ENCODE measurements around the gene IFT22.
"Not testable (repeated sequence)": the region's sequence is repeated elsewhere in the genome, so short reads cannot be mapped to it uniquely, and the experiment has no call there.

IFT22 gene

GRCh38 chr7:101294039-101294831 lies 27.4 kb downstream of the IFT22 start:
- Histone ChIP-seq H3K4me2 (no peak overlapping the region), H3K9ac (no peak overlapping the region)

GRCh38 chr7:101293069-101294021 lies 28.3 kb downstream of the IFT22 start:
- not testable (repeated sequence) for H3K27me3 ChIP-seq, H3K9ac ChIP-seq, H3K27ac ChIP-seq, H3K4me3 ChIP-seq, H3K4me2 ChIP-seq, H4K20me1 ChIP-seq, H3K36me3 ChIP-seq, H3K9me3 ChIP-seq
- H3K4me1 ChIP-seq, result peaks cover 30% of the 10 kb centered on the region

More at GRCh38 chr7:101294039-101294831, 27.4 kb downstream of the IFT22 start:
- Histone ChIP-seq H3K27ac (no peak overlapping the region), H3K36me3 (no peaks in the 10 kb centered on the region), H3K4me3 (no peak overlapping the region), H3K27me3 (no peaks in the 10 kb centered on the region), H3K4me1 (peaks cover 34% of the 10 kb centered on the region), H4K20me1 (no peaks in the 10 kb centered on the region), H3K9me3 (no peaks in the 10 kb centered on the region)
- TF ChIP-seq Cebpa-rat (IDR thresholded peaks at IDR 0.05), result no peak

GRCh38 chr7:101292566-101292965 lies 29.0 kb downstream of the IFT22 start:
- H3K9ac ChIP-seq, H3K27me3 ChIP-seq, H4K20me1 ChIP-seq: not testable (repeated sequence)

GRCh38 chr7:101290186-101291037 lies 31.2 kb downstream of the IFT22 start:
- not testable (repeated sequence) for H3K36me3 ChIP-seq, H3K9ac ChIP-seq, H3K4me3 ChIP-seq, H3K9me3 ChIP-seq, H4K20me1 ChIP-seq, H3K27me3 ChIP-seq, H3K27ac ChIP-seq
- H3K4me2 ChIP-seq, result peak overlapping the region; percentile 44
- H3K4me1 ChIP-seq, result peaks cover 49% of the 10 kb centered on the region

More at GRCh38 chr7:101292566-101292965, 29.0 kb downstream of the IFT22 start:
- peaks cover 30% of the 10 kb centered on the region for H3K4me1 ChIP-seq
- not testable (repeated sequence) for H3K27ac ChIP-seq, H3K4me2 ChIP-seq, H3K9me3 ChIP-seq, H3K36me3 ChIP-seq, H3K4me3 ChIP-seq

- H3K27ac ChIP-seq, H3K36me3 ChIP-seq, H3K27me3 ChIP-seq, H3K9me3 ChIP-seq, H3K4me3 ChIP-seq, H4K20me1 ChIP-seq, H3K9ac ChIP-seq: not testable (repeated sequence)
- H3K4me1 ChIP-seq, result peaks cover 49% of the 10 kb centered on the region
- peak overlapping the region; percentile 44 for H3K4me2 ChIP-seq
Observed at GRCh38 chr7:101289687-101290086, 31.9 kb downstream of the IFT22 start.

GRCh38 chr7:101288439-101288838 lies 33.2 kb downstream of the IFT22 start:
- H3K36me3 ChIP-seq, result no peaks in the 10 kb centered on the region
- no peaks in the 10 kb centered on the region for H3K27me3 ChIP-seq
- H3K4me3 ChIP-seq, result no peak overlapping the region
- H3K4me2 ChIP-seq, result no peak overlapping the region
- no peak overlapping the region for H3K9ac ChIP-seq
- no peaks in the 10 kb centered on the region for H3K9me3 ChIP-seq
- H3K27ac ChIP-seq, result no peak overlapping the region
- peaks cover 49% of the 10 kb centered on the region for H3K4me1 ChIP-seq
- no peaks in the 10 kb centered on the region for H4K20me1 ChIP-seq
- no peak for TF ChIP-seq Cebpa-rat (IDR thresholded peaks at IDR 0.05)

GRCh38 chr7:101287032-101287431 lies 34.6 kb downstream of the IFT22 start:
- TF ChIP-seq Cebpa-rat (IDR thresholded peaks at IDR 0.05), result no peak
- H3K27me3 ChIP-seq, result no peaks in the 10 kb centered on the region
- peak overlapping the region; percentile 61 for H3K4me2 ChIP-seq

GRCh38 chr7:101285880-101286279 lies 35.7 kb downstream of the IFT22 start:
- H4K20me1 ChIP-seq, H3K4me2 ChIP-seq, H3K4me3 ChIP-seq, H3K9me3 ChIP-seq, H3K9ac ChIP-seq, H3K27me3 ChIP-seq, H3K27ac ChIP-seq, H3K36me3 ChIP-seq: not testable (repeated sequence)
- peaks cover 64% of the 10 kb centered on the region for H3K4me1 ChIP-seq

More at GRCh38 chr7:101287032-101287431, 34.6 kb downstream of the IFT22 start:
- Histone ChIP-seq H3K9ac (no peak overlapping the region), H3K27ac (no peak overlapping the region), H3K9me3 (no peaks in the 10 kb centered on the region), H3K4me3 (no peak overlapping the region), H4K20me1 (no peaks in the 10 kb centered on the region), H3K4me1 (peaks cover 58% of the 10 kb centered on the region), H3K36me3 (no peaks in the 10 kb centered on the region)

- Histone ChIP-seq H3K36me3 (no peaks in the 10 kb centered on the region), H3K9ac (no peak overlapping the region), H4K20me1 (no peaks in the 10 kb centered on the region), H3K27ac (no peak overlapping the region), H3K9me3 (no peaks in the 10 kb centered on the region), H3K27me3 (no peaks in the 10 kb centered on the region), H3K4me3 (no peak overlapping the region), H3K4me1 (peaks cover 59% of the 10 kb centered on the region), H3K4me2 (no peak overlapping the region)
- no peak for TF ChIP-seq Cebpa-rat (IDR thresholded peaks at IDR 0.05)
Observed at GRCh38 chr7:101285171-101285570, 36.4 kb downstream of the IFT22 start.

- H3K4me2 ChIP-seq, H3K9ac ChIP-seq, H4K20me1 ChIP-seq, H3K4me3 ChIP-seq, H3K27ac ChIP-seq, H3K9me3 ChIP-seq, H3K36me3 ChIP-seq, H3K27me3 ChIP-seq: not testable (repeated sequence)
- H3K4me1 ChIP-seq, result peaks cover 46% of the 10 kb centered on the region
Observed at GRCh38 chr7:101280912-101281311, 40.7 kb downstream of the IFT22 start.

Measured in BLaER1 (cell line).